ENCODE data around the gene PRSS53. TPM values are rescaled to one million over a fixed set of nuclear protein-coding genes. Genes with fewer than 3 reads are reported as not detected.
A peak's percentile ranks its signal among the peaks of the same experiment; 100 is the strongest.

PRSS53 gene
- total RNA-seq, 1 experiment from 2014 or later: 4.0 TPM

DNA sequence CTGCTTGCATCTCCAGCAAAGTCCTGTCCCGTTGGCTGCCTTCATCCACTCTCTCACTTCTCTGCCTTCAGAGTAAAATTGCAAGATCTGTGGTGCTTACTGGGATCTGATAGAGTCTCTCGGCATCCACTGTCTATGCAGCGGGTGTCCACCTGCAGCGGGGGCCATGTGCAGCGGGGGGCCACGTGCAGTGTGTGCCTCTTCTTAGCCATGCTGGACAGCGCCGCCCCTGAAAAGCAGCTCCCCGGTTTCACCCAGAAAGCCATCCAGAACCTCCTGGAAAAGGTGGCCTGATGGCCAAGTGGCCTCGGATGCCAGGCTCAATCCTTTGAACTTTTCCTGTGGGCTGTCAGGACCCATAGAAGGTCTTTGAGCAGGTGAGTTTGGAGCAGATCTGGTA, 45.9 kb downstream of the PRSS53 start:
- H4K20me1 ChIP-seq (ENCODE audit: insufficient read depth, low read depth, low read length): no peaks in the 10 kb centered on the region
- H2AFZ ChIP-seq (ENCODE audit: low read length): no peak overlapping the region
- H3K4me2 ChIP-seq (ENCODE audit: low read depth, low read length, poor library complexity, severe bottlenecking): no peak overlapping the region
- H3K79me2 ChIP-seq (ENCODE audit: low read length): no peaks in the 10 kb centered on the region
- no peaks in the 10 kb centered on the region for H3K9me3 ChIP-seq (ENCODE audit: low read length)
- H3K27ac ChIP-seq (ENCODE audit: low read length): no peak overlapping the region
- H3K36me3 ChIP-seq (ENCODE audit: insufficient read depth, low read length): no peaks in the 10 kb centered on the region
- H3K4me3 ChIP-seq (ENCODE audit: low read length): no peak overlapping the region
- no peaks in the 10 kb centered on the region for H3K27me3 ChIP-seq (ENCODE audit: low read length)
- no peak overlapping the region for H3K9ac ChIP-seq (ENCODE audit: low read length)
- no peaks in the 10 kb centered on the region for H3K9me2 ChIP-seq (replicated peaks; ENCODE audit: insufficient read depth, low read length)
- DNase-seq: no peak
- no peaks in the 10 kb centered on the region for H3K4me1 ChIP-seq (ENCODE audit: low read length)

DNA sequence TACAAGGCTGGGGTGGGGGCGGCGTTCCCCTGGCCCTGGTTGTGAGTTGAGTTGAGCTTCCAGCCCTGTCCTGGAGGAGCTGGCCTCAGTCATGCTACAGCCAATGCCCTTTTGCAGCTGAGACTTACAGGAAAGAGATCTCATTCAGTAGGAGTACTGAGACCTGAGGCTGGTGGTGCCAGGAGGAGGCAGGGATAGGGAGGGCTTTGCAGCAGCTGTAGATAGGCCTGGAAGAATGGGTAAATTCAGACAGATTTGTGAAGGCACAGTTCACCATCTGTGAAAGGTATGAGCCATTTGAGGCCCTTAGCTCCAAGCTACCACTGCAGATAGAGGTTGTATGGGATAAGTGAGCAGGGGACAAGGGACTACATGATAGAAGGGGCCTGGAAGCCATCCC, 49.8 kb downstream of the PRSS53 start:
- no peak overlapping the region for H3K27ac ChIP-seq (ENCODE audit: low read length)
- no peaks in the 10 kb centered on the region for H4K20me1 ChIP-seq (ENCODE audit: insufficient read depth, low read depth, low read length)
- H2AFZ ChIP-seq (ENCODE audit: low read length): no peak overlapping the region
- H3K79me2 ChIP-seq (ENCODE audit: low read length): peaks cover 4% of the 10 kb centered on the region; the same call in 1 of the 2 replicates
- no peaks in the 10 kb centered on the region for H3K36me3 ChIP-seq (ENCODE audit: insufficient read depth, low read length)
- no peak overlapping the region for H3K9ac ChIP-seq (ENCODE audit: low read length)
- no peaks in the 10 kb centered on the region for H3K27me3 ChIP-seq (ENCODE audit: low read length)
- no peaks in the 10 kb centered on the region for H3K9me3 ChIP-seq (ENCODE audit: low read length)
- peaks cover 5% of the 10 kb centered on the region for H3K4me1 ChIP-seq (ENCODE audit: low read length)
- H3K4me3 ChIP-seq (ENCODE audit: low read length): no peak overlapping the region
- no peaks in the 10 kb centered on the region for H3K9me2 ChIP-seq (replicated peaks; ENCODE audit: insufficient read depth, low read length)
- DNase-seq: no peak
- H3K4me2 ChIP-seq (ENCODE audit: low read depth, low read length, poor library complexity, severe bottlenecking): no peak overlapping the region

DNA sequence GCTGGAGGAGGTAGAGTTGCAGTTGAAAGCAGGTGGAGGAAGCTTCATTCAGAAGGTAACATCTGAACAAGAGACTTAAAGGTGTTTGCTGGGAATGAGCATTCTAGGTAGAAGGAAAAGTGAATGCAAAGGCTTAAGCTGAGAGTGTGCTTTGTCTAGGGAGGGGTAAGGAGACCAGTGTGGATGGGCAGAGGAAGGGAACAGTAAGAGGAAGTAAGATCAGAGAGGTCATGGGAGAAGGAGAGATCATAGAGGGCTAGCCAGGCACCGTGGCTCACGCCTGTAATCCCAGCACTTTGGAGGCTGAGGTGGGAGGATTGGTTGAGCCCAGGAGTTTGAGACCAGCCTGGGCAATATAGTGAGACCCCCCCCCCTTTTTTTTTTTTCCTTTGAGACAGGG, 52.1 kb downstream of the PRSS53 start:
- Histone ChIP-seq H2AFZ (ENCODE audit: low read length) (no peak overlapping the region), H3K9me2 (replicated peaks; ENCODE audit: insufficient read depth, low read length) (no peaks in the 10 kb centered on the region), H3K4me2 (ENCODE audit: low read depth, low read length, poor library complexity, severe bottlenecking) (no peak overlapping the region), H3K79me2 (ENCODE audit: low read length) (peaks cover 4% of the 10 kb centered on the region; the same call in 1 of the 2 replicates), H3K9me3 (ENCODE audit: low read length) (no peaks in the 10 kb centered on the region), H3K27ac (ENCODE audit: low read length) (no peak overlapping the region), H3K4me1 (ENCODE audit: low read length) (peaks cover 14% of the 10 kb centered on the region), H3K27me3 (ENCODE audit: low read length) (no peaks in the 10 kb centered on the region), H3K9ac (ENCODE audit: low read length) (no peak overlapping the region), H3K4me3 (ENCODE audit: low read length) (no peak overlapping the region), H4K20me1 (ENCODE audit: insufficient read depth, low read depth, low read length) (no peaks in the 10 kb centered on the region), H3K36me3 (ENCODE audit: insufficient read depth, low read length) (no peaks in the 10 kb centered on the region)
- no peak for DNase-seq

DNA sequence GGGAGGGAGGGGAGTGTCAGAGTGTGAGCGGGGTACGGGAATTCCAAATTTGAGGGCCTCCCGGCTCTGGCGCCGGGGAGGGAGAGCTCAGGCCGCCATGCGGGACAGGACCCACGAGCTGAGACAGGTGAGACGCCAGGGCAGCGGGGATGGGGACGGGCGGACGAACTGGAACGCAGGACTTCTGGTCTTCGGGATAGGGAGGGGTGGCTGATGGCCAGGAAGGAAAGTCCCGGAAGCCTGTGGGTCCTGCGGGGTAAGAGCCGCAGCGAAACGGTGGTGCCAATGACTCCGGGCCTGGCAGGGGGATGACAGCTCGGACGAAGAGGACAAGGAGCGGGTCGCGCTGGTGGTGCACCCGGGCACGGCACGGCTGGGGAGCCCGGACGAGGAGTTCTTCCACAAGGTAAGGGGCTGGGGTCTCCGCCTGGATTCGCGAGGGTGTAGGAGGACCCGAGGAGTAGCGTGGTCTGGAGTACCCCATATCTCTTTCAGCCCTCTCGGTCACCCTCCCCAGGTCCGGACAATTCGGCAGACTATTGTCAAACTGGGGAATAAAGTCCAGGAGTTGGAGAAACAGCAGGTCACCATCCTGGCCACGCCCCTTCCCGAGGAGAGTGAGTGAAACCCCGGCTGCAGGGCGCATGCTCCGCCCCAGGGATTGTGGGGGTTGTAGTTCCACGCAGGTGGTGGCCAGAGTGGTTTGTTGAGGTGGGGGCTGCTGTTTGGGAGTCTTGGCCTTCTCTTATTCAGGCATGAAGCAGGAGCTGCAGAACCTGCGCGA, 54.8 kb downstream of the PRSS53 start:
- H3K9ac ChIP-seq (ENCODE audit: low read length): peak overlapping the region; percentile 80
- H4K20me1 ChIP-seq (ENCODE audit: insufficient read depth, low read depth, low read length): no peaks in the 10 kb centered on the region
- H3K27me3 ChIP-seq (ENCODE audit: low read length): no peaks in the 10 kb centered on the region
- H2AFZ ChIP-seq (ENCODE audit: low read length): peak overlapping the region; percentile 93
- H3K4me1 ChIP-seq (ENCODE audit: low read length): peaks cover 14% of the 10 kb centered on the region
- H3K27ac ChIP-seq (ENCODE audit: low read length): no peak overlapping the region
- H3K4me3 ChIP-seq (ENCODE audit: low read length): peak overlapping the region; percentile 91
- H3K4me2 ChIP-seq (ENCODE audit: low read depth, low read length, poor library complexity, severe bottlenecking): peak overlapping the region; percentile 90
- peak; percentile 91 for DNase-seq
- no peaks in the 10 kb centered on the region for H3K9me2 ChIP-seq (replicated peaks; ENCODE audit: insufficient read depth, low read length)
- H3K9me3 ChIP-seq (ENCODE audit: low read length): no peaks in the 10 kb centered on the region
- peaks cover 4% of the 10 kb centered on the region; the same call in 1 of the 2 replicates for H3K79me2 ChIP-seq (ENCODE audit: low read length)
- no peaks in the 10 kb centered on the region for H3K36me3 ChIP-seq (ENCODE audit: insufficient read depth, low read length)

Other genes with a start within 250 kb of the PRSS53 start
- gene BCL7C, start 194.9 kb downstream of the PRSS53 start, total RNA-seq (2014; rRNA removed; shearing (Covaris generic); ENCODE audit: low replicate concordance): 27.4 and 59.7 TPM in 2 replicates
- 0.94 and 1.1 TPM in 2 replicates for gene CTF1, start 192.3 kb downstream of the PRSS53 start, total RNA-seq (2014; rRNA removed; shearing (Covaris generic); ENCODE audit: low replicate concordance)
- gene FBXL19, start 165.4 kb downstream of the PRSS53 start, total RNA-seq (2014; rRNA removed; shearing (Covaris generic); ENCODE audit: low replicate concordance): 24.5 and 59.5 TPM in 2 replicates
- gene ORAI3, start 139.9 kb downstream of the PRSS53 start, total RNA-seq (2014; rRNA removed; shearing (Covaris generic); ENCODE audit: low replicate concordance): 34.0 and 60.7 TPM in 2 replicates
- 3.8 and 4.3 TPM in 2 replicates for gene SETD1A, start 131.2 kb downstream of the PRSS53 start, total RNA-seq (2014; rRNA removed; shearing (Covaris generic); ENCODE audit: low replicate concordance)
- gene HSD3B7, start 103.7 kb downstream of the PRSS53 start, total RNA-seq (2014; rRNA removed; shearing (Covaris generic); ENCODE audit: low replicate concordance): 0.65 and 2.7 TPM in 2 replicates
- gene STX1B, start 78.3 kb downstream of the PRSS53 start, total RNA-seq (2014; rRNA removed; shearing (Covaris generic); ENCODE audit: low replicate concordance): 0.07 and 0.11 TPM in 2 replicates
- gene STX4, start 55.4 kb downstream of the PRSS53 start, total RNA-seq (2014; rRNA removed; shearing (Covaris generic); ENCODE audit: low replicate concordance): 16.6 and 16.7 TPM in 2 replicates
- 6.0 and 7.7 TPM in 2 replicates for gene ZNF668, start 14.7 kb downstream of the PRSS53 start, total RNA-seq (2014; rRNA removed; shearing (Covaris generic); ENCODE audit: low replicate concordance)
- 22.0 and 23.3 TPM in 2 replicates for gene ZNF646, start 14.5 kb downstream of the PRSS53 start, total RNA-seq (2014; rRNA removed; shearing (Covaris generic); ENCODE audit: low replicate concordance)
- 70.2 and 93.9 TPM in 2 replicates for gene VKORC1, start 5.9 kb upstream of the PRSS53 start, total RNA-seq (2014; rRNA removed; shearing (Covaris generic); ENCODE audit: low replicate concordance)
- 28.4 and 37.5 TPM in 2 replicates for gene BCKDK, start 19.4 kb upstream of the PRSS53 start, total RNA-seq (2014; rRNA removed; shearing (Covaris generic); ENCODE audit: low replicate concordance)
- gene KAT8, start 28.7 kb upstream of the PRSS53 start, total RNA-seq (2014; rRNA removed; shearing (Covaris generic); ENCODE audit: low replicate concordance): 37.2 and 42.7 TPM in 2 replicates
- gene PRSS8, start 46.8 kb upstream of the PRSS53 start, total RNA-seq (2014; rRNA removed; shearing (Covaris generic); ENCODE audit: low replicate concordance): not detected in 2 replicates
- not detected in 2 replicates for gene PRSS36, start 61.1 kb upstream of the PRSS53 start, total RNA-seq (2014; rRNA removed; shearing (Covaris generic); ENCODE audit: low replicate concordance)
- gene FUS, start 91.2 kb upstream of the PRSS53 start, total RNA-seq (2014; rRNA removed; shearing (Covaris generic); ENCODE audit: low replicate concordance): 51.4 and 61.7 TPM in 2 replicates
- gene PYCARD, start 113.8 kb upstream of the PRSS53 start, total RNA-seq (2014; rRNA removed; shearing (Covaris generic); ENCODE audit: low replicate concordance): 78.0 and 206 TPM in 2 replicates
- not detected in 2 replicates for gene TRIM72, start 125.2 kb upstream of the PRSS53 start, total RNA-seq (2014; rRNA removed; shearing (Covaris generic); ENCODE audit: low replicate concordance)
- not detected in 2 replicates for gene PYDC1, start 128.2 kb upstream of the PRSS53 start, total RNA-seq (2014; rRNA removed; shearing (Covaris generic); ENCODE audit: low replicate concordance)
- not detected in 2 replicates for gene ITGAM, start 171.0 kb upstream of the PRSS53 start, total RNA-seq (2014; rRNA removed; shearing (Covaris generic); ENCODE audit: low replicate concordance)

Data from Karpas-422 (cell line).